ENCODE data around the gene DQX1.

DNA sequence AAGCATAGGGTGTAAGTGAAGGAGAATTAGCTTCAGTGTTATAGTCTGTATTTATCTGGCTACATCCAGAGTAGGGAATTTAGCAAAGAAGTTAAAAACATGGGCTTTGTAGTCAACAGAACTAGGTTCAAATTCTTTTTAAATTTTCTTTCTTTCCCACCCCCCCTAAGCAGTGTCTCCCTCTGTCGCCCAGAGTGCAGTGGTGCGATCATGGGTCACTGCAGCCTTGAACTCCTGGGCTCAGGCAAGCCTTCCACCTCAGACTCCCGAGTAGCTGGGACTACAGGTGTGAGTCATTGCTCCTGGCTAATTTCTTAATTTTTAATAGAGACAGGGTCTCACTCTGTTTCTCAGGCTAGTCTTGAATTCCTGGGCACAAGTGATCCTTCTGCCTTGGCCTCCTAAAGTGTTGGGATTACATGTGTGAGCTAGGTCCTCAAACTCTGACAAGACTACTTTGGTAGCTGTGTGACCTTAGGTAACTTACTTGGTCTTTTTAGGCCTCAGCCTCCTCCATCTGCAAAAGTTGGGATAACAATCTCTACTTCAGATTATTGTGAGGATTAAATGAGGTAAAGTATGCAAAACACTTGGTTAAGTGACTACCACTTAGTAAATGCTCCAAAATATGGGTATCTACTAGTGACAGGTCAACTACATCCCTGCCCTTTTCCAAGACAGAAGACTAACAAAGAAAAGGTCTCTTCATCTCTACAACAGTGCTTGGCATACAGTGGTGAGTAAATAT is 46.3 kb upstream of the DQX1 start:
- TF ChIP-seq, protein P1, sequence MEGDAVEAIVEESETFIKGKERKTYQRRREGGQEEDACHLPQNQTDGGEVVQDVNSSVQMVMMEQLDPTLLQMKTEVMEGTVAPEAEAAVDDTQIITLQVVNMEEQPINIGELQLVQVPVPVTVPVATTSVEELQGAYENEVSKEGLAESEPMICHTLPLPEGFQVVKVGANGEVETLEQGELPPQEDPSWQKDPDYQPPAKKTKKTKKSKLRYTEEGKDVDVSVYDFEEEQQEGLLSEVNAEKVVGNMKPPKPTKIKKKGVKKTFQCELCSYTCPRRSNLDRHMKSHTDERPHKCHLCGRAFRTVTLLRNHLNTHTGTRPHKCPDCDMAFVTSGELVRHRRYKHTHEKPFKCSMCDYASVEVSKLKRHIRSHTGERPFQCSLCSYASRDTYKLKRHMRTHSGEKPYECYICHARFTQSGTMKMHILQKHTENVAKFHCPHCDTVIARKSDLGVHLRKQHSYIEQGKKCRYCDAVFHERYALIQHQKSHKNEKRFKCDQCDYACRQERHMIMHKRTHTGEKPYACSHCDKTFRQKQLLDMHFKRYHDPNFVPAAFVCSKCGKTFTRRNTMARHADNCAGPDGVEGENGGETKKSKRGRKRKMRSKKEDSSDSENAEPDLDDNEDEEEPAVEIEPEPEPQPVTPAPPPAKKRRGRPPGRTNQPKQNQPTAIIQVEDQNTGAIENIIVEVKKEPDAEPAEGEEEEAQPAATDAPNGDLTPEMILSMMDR (IDR thresholded peaks at IDR 0.05) = no peak
- TF ChIP-seq POLR2A (IDR thresholded peaks at IDR 0.05) = no peak
